HG02623 (cell line): Measurements from ENCODE around the gene ARIH2.

Source experiments
- ATAC-seq: cut with Tn5 transposase; IDR thresholded peaks from one replicate; pipeline ENCODE4 v1.9.1; 2021; ENCODE audit warnings: moderate library complexity; ENCODE audit not compliant: unreplicated experiment

ARIH2 gene

GRCh38 chr3:49035281-49035680 lies 116.6 kb downstream of the ARIH2 start:
- no peak for ATAC-seq
